Immature natural killer cell (primary cell): Measurements from ENCODE around the gene CEBPZ. TPM values are rescaled to one million over a fixed set of nuclear protein-coding genes. Genes with fewer than 3 reads are reported as not detected.
"Not testable (repeated sequence)": the region's sequence is repeated elsewhere in the genome, so short reads cannot be mapped to it uniquely, and the experiment has no call there.

Experiments
- DNase-seq, 3 donors: peaks; one replicate each; pipeline ENCODE4 v3.0.0; 2022; ENCODE audit warnings: mixed read lengths in 1 of 3
- H3K27ac Mint-ChIP-seq, 6 donors: one replicate each; pipeline ENCODE4 v1.8.0; 2020; ENCODE audit warnings: mixed read lengths in 6 of 6, mild to moderate bottlenecking in 5 of 6, inconsistent platforms in 4 of 6, moderate library complexity in 3 of 6
- H3K27me3 Mint-ChIP-seq, 3 donors: one replicate each; pipeline ENCODE4 v1.8.0; 2020 to 2021; ENCODE audit warnings: low read depth in 3 of 3, mild to moderate bottlenecking in 3 of 3, mixed read lengths in 3 of 3, moderate library complexity in 3 of 3, inconsistent platforms in 1 of 3
- H3K36me3 Mint-ChIP-seq, 3 donors: one replicate each; pipeline ENCODE4 v1.8.0; 2020; ENCODE audit warnings: mixed read lengths in 3 of 3, inconsistent platforms in 2 of 3, mild to moderate bottlenecking in 2 of 3
- H3K4me1 Mint-ChIP-seq, 2 donors: one replicate each; pipeline ENCODE4 v1.8.0; 2020; ENCODE audit warnings: inconsistent platforms in 2 of 2, mild to moderate bottlenecking in 2 of 2, mixed read lengths in 2 of 2, moderate library complexity in 1 of 2
- H3K4me3 Mint-ChIP-seq, 5 donors: one replicate each; pipeline ENCODE4 v1.8.0; 2020; ENCODE audit warnings: mild to moderate bottlenecking in 5 of 5, mixed read lengths in 5 of 5, inconsistent platforms in 3 of 5, moderate library complexity in 3 of 5
- H3K9me3 Mint-ChIP-seq, 6 donors: one replicate each; pipeline ENCODE4 v1.8.0; 2020; ENCODE audit warnings: mild to moderate bottlenecking in 6 of 6, mixed read lengths in 6 of 6, inconsistent platforms in 4 of 6, moderate library complexity in 3 of 6
- polyA plus RNA-seq, 3 donors: library from polyadenylated mRNA; unstranded; fragments of 300-500 nt; fragmentation: Illumina TruSeq; gene quantifications; one replicate each; pipeline ENCODE4 v1.2.3, GENCODE V29; 2021

CEBPZ gene
- polyA plus RNA-seq, 3 donors from 2014 or later, result 16.2 to 28.9 (median 24.9) TPM

- Mint-ChIP-seq H3K36me3 (peaks cover 15 to 20% (median 15%) of the 10 kb centered on the region in 3 donors), H3K9me3 (no peaks in the 10 kb centered on the region), H3K4me1 (peaks cover 8 to 20% of the 10 kb centered on the region in 2 donors), H3K27me3 (peaks cover 0 to 3% (median 0%) of the 10 kb centered on the region in 3 donors), H3K27ac (no peak overlapping the region), H3K4me3 (no peak overlapping the region)
- no peak for DNase-seq
These were observed 936 bp upstream of the CEBPZ start for GRCh38 chr2:37232131-37232933.

- peaks cover 15 to 18% (median 15%) of the 10 kb centered on the region in 3 donors for H3K36me3 Mint-ChIP-seq
- no peak overlapping the region for H3K4me3 Mint-ChIP-seq
- no peaks in the 10 kb centered on the region for H3K9me3 Mint-ChIP-seq
- no peak for DNase-seq
- H3K27ac Mint-ChIP-seq, result no peak overlapping the region
- H3K27me3 Mint-ChIP-seq, result peaks cover 0 to 3% (median 0%) of the 10 kb centered on the region in 3 donors
- H3K4me1 Mint-ChIP-seq, result peaks cover 8 to 33% of the 10 kb centered on the region in 2 donors
These were observed 815 bp downstream of the CEBPZ start for GRCh38 chr2:37230581-37230980.

- H3K36me3 Mint-ChIP-seq, result peaks cover 7 to 19% (median 9%) of the 10 kb centered on the region in 3 donors
- no peak overlapping the region for H3K4me3 Mint-ChIP-seq
- H3K9me3 Mint-ChIP-seq, result no peaks in the 10 kb centered on the region
- no peak for DNase-seq
- H3K27ac Mint-ChIP-seq, result peak overlapping the region in 1 of 6 donors; percentile 26
- peaks cover 11 to 36% of the 10 kb centered on the region in 2 donors for H3K4me1 Mint-ChIP-seq
- peaks cover 0 to 3% (median 0%) of the 10 kb centered on the region in 3 donors for H3K27me3 Mint-ChIP-seq
These were observed 2.6 kb downstream of the CEBPZ start for GRCh38 chr2:37228788-37229187.

GRCh38 chr2:37226863-37227262, 4.5 kb downstream of the CEBPZ start:
- H3K27ac Mint-ChIP-seq, result no peak overlapping the region
- peaks cover 11 to 48% of the 10 kb centered on the region in 2 donors for H3K4me1 Mint-ChIP-seq
- H3K9me3 Mint-ChIP-seq, result no peaks in the 10 kb centered on the region
- peaks cover 0 to 3% (median 0%) of the 10 kb centered on the region in 3 donors for H3K27me3 Mint-ChIP-seq
- peaks cover 9 to 26% (median 11%) of the 10 kb centered on the region in 3 donors for H3K36me3 Mint-ChIP-seq
- DNase-seq, result no peak
- H3K4me3 Mint-ChIP-seq, result no peak overlapping the region

GRCh38 chr2:37225129-37225528, 6.3 kb downstream of the CEBPZ start:
- H3K4me1 Mint-ChIP-seq, result peaks cover 11 to 48% of the 10 kb centered on the region in 2 donors
- not testable (repeated sequence) for H3K9me3 Mint-ChIP-seq, H3K4me3 Mint-ChIP-seq, H3K27me3 Mint-ChIP-seq, DNase-seq
- peak overlapping the region in 2 of 6 donors; percentile 42 to 67 for H3K27ac Mint-ChIP-seq
- peaks cover 13 to 26% (median 26%) of the 10 kb centered on the region in 3 donors for H3K36me3 Mint-ChIP-seq

- H3K27ac Mint-ChIP-seq, result no peak overlapping the region
- no peaks in the 10 kb centered on the region for H3K9me3 Mint-ChIP-seq
- DNase-seq, result no peak
- H3K27me3 Mint-ChIP-seq, result peaks cover 0 to 3% (median 0%) of the 10 kb centered on the region in 3 donors
- peaks cover 7 to 48% of the 10 kb centered on the region in 2 donors for H3K4me1 Mint-ChIP-seq
- peaks cover 13 to 28% (median 26%) of the 10 kb centered on the region in 3 donors for H3K36me3 Mint-ChIP-seq
- no peak overlapping the region for H3K4me3 Mint-ChIP-seq
These were observed 7.3 kb downstream of the CEBPZ start for GRCh38 chr2:37224063-37224462.

GRCh38 chr2:37223131-37223530, 8.3 kb downstream of the CEBPZ start:
- DNase-seq, result no peak
- H3K4me3 Mint-ChIP-seq, result no peak overlapping the region
- peak overlapping the region in 1 of 6 donors; percentile 43 for H3K27ac Mint-ChIP-seq
- no peaks in the 10 kb centered on the region for H3K9me3 Mint-ChIP-seq
- H3K36me3 Mint-ChIP-seq, result peaks cover 13 to 31% (median 22%) of the 10 kb centered on the region in 3 donors
- peaks cover 5 to 48% of the 10 kb centered on the region in 2 donors for H3K4me1 Mint-ChIP-seq
- peaks cover 0 to 3% (median 0%) of the 10 kb centered on the region in 3 donors for H3K27me3 Mint-ChIP-seq

GRCh38 chr2:37219046-37219445, 12.3 kb downstream of the CEBPZ start:
- Mint-ChIP-seq H3K4me1 (peaks cover 0 to 16% of the 10 kb centered on the region in 2 donors), H3K4me3 (no peak overlapping the region), H3K27ac (no peak overlapping the region), H3K36me3 (peaks cover 13 to 37% (median 21%) of the 10 kb centered on the region in 3 donors), H3K9me3 (no peaks in the 10 kb centered on the region), H3K27me3 (no peaks in the 10 kb centered on the region)
- no peak for DNase-seq

GRCh38 chr2:37215250-37215649, 16.1 kb downstream of the CEBPZ start:
- Mint-ChIP-seq H3K9me3 (peaks cover 0 to 1% (median 0%) of the 10 kb centered on the region in 6 donors), H3K27ac (no peak overlapping the region), H3K36me3 (peaks cover 32 to 40% (median 34%) of the 10 kb centered on the region in 3 donors), H3K4me3 (no peak overlapping the region), H3K27me3 (peaks cover 0 to 1% (median 0%) of the 10 kb centered on the region in 3 donors), H3K4me1 (no peaks in the 10 kb centered on the region)
- no peak for DNase-seq

GRCh38 chr2:37211939-37212338, 19.5 kb downstream of the CEBPZ start:
- peaks cover 0 to 21% of the 10 kb centered on the region in 2 donors for H3K4me1 Mint-ChIP-seq
- no peak overlapping the region for H3K4me3 Mint-ChIP-seq
- peaks cover 0 to 13% (median 7%) of the 10 kb centered on the region in 6 donors for H3K9me3 Mint-ChIP-seq
- peak overlapping the region in 3 of 6 donors; percentile 1 to 56 (median 2) for H3K27ac Mint-ChIP-seq
- peaks cover 65 to 68% (median 67%) of the 10 kb centered on the region in 3 donors for H3K36me3 Mint-ChIP-seq
- H3K27me3 Mint-ChIP-seq, result peaks cover 0 to 3% (median 1%) of the 10 kb centered on the region in 3 donors
- DNase-seq, result no peak

- Mint-ChIP-seq H3K27ac (no peak overlapping the region), H3K36me3 (peaks cover 67 to 68% (median 68%) of the 10 kb centered on the region in 3 donors), H3K27me3 (peaks cover 0 to 5% (median 1%) of the 10 kb centered on the region in 3 donors), H3K4me1 (peaks cover 4 to 26% of the 10 kb centered on the region in 2 donors), H3K9me3 (peaks cover 0 to 13% (median 8%) of the 10 kb centered on the region in 6 donors), H3K4me3 (no peak overlapping the region)
- no peak for DNase-seq
These were observed 20.2 kb downstream of the CEBPZ start for GRCh38 chr2:37211212-37211611.

- not testable (repeated sequence) for H3K27ac Mint-ChIP-seq, H3K27me3 Mint-ChIP-seq, DNase-seq, H3K4me3 Mint-ChIP-seq
- H3K9me3 Mint-ChIP-seq, result peaks cover 0 to 16% (median 8%) of the 10 kb centered on the region in 6 donors
- H3K36me3 Mint-ChIP-seq, result peaks cover 70 to 86% (median 85%) of the 10 kb centered on the region in 3 donors
- H3K4me1 Mint-ChIP-seq, result peaks cover 10 to 61% of the 10 kb centered on the region in 2 donors
These were observed 24.6 kb downstream of the CEBPZ start for GRCh38 chr2:37206760-37207159.

- peaks cover 0 to 5% (median 2%) of the 10 kb centered on the region in 3 donors for H3K27me3 Mint-ChIP-seq
- peaks cover 60 to 81% (median 77%) of the 10 kb centered on the region in 3 donors for H3K36me3 Mint-ChIP-seq
- no peak overlapping the region for H3K27ac Mint-ChIP-seq
- no peak for DNase-seq
- H3K9me3 Mint-ChIP-seq, result peaks cover 0 to 16% (median 8%) of the 10 kb centered on the region in 6 donors
- peaks cover 12 to 70% of the 10 kb centered on the region in 2 donors for H3K4me1 Mint-ChIP-seq
- H3K4me3 Mint-ChIP-seq, result no peak overlapping the region
These were observed 25.6 kb downstream of the CEBPZ start for GRCh38 chr2:37205689-37206341.
